Activated CD4-positive, alpha-beta T cell treated with anti-CD3 and anti-CD28 coated beads for 1 hour (primary cell): ENCODE data around the gene ASB1.

Experiments used
- DNase-seq: peaks from one replicate; pipeline ENCODE4 v3.0.0-alpha.2; 2020

The ASB1 gene

DNA sequence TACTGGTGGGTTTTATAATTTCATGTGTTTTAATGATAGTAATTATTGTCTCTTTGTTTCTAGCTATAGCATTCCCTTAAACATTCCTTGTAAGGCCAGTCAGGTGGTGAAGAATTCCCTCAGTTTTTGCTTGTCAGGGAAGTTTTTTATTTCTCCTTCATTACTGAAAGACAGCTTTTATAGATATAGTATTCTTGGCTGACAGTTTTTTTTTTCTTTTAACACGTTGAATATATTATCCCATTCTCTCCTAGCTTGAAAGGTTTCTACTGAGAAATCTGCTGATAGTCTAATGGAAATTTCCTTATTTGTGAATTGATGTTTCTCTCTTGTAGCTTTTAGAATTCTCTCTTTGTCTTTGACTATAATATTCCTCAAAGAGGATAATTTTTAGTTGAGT is 46.8 kb downstream of the ASB1 start:
- DNase-seq = no peak

DNA sequence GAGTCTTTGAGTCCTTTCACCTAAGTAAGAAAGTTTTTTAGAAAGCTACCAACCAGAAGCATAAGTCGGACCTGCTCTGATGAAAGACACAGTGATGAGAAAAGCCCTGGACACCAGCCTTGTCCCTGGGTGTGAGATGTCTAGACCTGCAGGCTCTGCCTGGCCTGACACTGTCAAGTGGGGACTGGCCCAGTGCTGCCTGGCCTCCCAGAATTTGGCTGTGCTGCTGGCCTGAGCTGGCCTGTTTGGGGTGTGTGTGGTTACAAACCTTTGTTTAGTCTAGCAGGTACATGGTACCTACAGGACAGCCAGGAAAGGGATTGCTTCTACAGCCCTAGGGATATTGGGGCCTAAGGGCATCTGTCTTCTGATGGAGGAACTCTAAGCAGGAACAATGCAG is 48.3 kb downstream of the ASB1 start:
- DNase-seq = no peak

DNA sequence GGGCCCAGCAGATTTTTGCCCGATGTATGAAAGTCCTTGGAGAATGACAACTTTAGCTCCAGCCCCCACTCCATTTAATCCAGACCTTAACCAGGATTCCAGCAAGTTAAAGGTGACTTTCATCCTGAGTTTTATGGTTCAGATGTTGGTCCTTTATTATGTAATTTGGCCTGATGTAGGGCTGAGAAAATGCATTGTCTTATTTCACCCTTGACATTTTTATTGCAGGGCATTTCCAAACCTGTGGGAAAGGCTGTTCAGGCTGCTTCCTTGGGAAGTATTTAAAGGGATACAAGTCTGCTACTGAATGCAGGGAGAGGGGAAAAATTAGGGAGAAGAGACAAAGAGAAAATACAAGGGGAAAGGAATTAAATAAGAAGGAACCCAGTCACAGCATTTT is 48.8 kb downstream of the ASB1 start:
- DNase-seq = no peak

DNA sequence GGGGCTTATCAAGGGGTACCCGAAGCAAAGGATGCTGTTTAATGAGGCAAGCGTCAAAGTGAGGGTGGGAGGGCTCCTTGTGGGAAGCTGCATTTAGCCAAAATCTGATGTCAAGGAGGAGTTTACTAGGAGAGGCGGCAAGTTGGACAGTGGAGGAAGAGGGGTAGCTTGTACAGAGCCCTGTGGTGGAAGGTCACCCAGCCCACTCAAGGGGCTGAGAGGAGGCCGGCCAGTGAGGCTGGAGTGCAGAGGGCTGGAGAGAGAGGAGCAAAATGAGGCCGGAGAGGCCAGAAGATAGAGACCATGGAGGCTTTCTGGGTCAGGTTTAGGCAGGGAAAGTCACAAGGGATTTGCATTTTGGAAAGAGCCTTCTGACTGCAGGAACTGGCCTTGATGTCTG is 49.5 kb downstream of the ASB1 start:
- no peak for DNase-seq

DNA sequence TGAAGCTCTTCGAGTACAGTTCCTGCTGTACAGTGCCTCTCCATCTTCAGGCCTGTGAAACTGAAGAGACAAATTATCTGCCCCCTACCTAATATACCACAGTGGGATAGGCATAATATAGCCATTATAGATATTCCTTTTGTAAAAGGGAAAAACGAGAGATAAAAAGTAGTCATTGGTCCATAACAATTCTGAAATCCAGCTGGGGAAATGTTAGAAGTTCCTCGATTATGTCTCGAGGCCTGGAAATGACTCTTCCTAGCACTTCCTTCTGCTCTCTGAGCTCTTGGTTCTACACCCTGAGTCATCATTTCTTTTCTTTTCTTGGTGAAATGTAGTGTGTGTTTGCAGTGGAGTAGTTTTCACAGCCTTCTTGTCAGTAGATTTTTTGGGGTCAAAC is 51.5 kb downstream of the ASB1 start:
- no peak for DNase-seq

DNA sequence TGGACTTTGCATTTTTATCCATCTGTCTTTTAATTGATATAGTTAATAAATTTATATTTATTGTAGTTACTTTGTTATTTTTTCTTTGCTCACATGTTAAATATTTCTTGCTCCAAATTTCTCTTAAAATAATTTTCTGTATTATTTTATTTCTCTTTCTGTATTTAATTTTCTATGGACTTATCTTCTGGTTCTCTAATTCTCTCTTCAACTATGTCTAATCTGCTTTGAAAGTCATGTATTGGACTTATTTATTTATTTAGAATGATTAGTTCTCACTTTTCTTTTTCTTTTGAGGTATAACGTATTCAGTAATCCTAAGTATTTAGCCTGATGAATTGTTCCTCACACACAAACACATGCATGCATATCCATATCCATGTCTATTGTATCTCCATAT is 53.1 kb downstream of the ASB1 start:
- DNase-seq = no peak

DNA sequence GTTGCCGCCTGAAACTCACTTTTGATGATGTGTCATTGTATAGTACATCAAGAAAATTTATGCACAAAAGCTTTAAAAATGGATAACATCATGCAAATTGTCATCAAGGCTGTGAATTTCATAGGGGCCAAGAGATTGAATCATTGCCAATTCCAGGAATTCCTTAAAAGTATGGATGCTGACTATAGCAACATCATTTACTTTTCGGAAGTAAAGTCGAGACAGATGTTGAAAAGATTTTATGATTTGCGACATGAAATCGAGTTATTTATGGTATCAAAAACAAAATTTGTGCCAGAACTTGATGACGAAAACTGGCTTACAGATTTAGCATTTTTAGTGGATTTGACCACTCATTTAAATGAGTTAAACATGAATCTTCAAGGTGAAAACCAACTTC is 56.3 kb downstream of the ASB1 start:
- DNase-seq = no peak

DNA sequence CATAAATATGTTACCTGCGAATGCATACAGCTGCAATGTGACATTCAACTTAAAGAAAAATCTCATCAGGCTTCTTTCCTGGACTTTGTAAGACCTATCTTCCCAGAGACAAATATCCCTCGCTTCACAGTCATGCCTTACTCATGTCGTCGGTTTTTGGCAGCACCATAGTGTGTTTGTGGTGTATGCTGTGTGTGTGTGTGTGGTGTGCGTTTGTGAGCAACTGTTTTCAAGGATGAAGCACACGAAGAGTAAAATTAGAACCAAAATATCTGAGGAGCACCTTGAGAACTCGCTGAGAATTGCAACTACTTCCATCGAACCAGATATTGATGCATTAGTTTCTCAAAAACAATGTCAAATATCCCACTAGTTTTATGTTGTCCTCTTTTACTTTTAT is 56.9 kb downstream of the ASB1 start:
- DNase-seq = no peak

DNA sequence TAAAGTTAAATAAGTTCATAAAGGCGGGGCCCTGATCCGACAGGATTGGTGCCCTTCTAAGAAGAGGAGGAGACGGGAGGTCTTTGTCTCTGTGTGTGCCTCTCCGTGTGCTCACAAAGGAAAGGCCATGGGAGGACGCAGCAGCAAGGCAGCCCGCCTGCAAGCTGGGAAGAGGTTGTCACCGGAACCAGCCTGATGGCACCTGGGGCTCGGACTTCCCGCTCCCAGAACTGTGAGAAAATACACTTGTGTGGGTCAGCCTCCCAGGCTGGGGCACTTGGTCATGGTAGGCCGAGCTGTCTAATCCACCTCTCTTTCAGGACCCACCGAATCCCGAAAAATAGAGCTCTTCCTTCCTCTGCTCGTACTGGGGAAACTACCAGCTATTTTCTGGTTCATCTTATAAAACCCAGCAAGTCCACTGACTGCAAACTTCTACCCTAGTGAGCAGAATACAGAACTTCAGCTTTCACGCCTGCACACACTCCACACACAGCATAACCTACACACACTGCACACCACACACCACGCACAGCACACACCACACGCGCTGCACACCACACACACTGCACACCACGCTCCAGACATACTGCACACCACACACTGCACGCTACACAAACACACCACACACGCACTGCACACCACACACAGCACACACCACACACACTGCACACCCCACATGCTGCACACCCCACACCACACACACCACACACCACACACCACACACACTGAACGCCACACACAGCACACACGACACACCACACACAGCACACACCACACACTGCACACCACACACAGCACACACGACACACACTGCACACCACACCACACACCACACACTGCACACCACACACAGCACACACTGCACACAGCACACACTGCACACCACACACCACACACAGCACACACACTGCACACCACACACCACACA is 58.1 kb downstream of the ASB1 start:
- no peak for DNase-seq

DNA sequence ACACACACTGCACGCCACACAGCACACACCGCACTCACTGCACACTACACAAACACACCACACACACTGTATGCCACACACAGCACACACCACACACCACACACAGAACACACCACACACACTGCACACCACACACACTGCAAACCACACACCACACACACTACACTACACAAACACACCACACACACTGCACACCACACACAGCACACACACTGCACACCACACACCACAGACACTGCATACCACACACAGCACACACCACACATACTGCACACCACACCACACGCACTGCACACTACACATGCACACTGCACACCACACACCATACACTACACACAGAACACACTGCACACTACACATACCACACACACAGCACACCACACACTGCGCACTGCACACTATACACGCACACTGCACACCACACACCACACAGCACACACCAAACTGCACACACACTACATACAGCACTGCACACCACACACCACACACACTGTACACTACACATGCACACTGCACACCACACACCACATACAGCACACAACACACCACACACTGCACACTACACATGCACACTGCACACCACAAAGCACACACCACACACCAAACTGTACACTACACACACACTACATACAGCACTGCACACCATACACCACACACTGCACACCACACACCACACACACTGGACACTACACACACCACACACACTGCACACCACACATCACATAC is 59.6 kb downstream of the ASB1 start:
- no peak for DNase-seq

DNA sequence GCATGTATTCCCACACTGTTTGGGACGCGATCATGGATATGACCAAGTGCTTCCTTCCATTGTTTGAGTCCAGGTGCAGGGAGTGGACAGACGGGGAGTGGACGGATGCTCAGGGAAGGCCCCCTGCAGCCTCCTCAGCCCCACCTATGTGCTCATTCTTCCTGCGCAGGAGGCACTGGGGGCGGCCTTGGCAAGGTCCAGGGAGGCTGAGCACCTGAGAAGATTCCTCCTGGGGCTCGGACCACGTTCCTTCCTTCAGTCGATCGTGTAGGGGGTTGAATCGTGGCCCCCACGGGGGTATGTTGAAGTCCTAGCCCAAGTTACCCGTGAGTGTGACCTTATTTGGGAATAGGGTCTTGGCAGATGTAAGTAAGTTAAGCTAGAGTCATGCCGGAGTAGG is 60.4 kb downstream of the ASB1 start:
- DNase-seq = no peak

DNA sequence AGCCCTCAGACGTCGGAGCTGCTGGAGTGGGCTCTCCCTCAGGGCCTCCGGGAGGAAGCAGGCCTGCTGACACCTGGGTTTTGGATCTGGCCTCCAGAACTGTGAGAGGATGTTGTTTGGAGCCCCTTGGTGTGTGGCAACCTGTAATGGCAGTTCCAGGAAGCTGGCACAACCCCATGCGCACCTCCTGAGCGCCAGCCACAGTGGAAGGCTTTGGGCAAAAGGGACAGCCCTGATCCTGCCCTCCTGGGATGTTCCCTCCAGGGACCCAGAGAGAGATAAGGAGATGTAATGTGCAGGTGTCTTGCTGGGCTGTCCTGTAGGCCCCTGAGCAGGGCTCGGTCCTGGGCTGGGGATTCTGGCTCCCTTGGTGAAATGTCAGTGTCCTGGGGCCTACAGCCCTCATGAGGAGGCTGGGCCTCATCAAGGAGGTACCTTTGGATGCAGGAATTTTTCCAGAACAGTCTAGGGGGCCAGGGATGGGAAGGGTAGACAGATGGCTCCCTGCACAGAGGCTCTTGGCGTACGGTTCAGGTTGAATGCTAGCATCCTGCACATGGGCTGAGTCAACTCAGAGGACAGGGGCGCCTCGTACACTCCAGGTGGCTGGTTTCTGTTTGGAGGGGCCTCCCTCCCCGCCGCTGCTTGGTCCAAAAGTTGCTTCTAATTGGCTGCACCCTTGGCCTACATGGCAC is 61.1 kb downstream of the ASB1 start:
- no peak for DNase-seq

DNA sequence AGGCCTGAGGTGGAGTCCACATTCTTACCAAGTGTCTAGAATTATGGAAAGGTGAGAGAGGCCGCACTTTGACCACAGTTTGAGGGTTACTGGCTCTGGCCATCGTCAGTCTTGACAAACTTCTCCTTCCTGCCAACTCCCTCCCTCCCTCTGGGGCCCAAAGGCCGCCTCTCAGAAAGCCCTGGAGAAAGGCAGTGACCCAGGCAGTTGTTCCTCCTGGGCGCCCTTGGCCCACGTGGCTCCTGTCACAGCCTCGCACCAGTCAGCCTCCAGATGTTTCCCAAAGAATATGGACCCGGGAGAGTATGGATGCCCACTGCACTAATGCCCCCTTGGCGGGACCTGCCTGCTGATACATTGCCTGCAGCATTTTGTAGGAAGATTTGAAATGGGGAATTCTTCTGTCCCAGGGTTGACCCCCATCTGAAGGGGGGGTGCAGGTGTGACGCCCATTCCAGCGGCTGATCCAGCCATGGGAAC is 61.7 kb downstream of the ASB1 start:
- no peak for DNase-seq

DNA sequence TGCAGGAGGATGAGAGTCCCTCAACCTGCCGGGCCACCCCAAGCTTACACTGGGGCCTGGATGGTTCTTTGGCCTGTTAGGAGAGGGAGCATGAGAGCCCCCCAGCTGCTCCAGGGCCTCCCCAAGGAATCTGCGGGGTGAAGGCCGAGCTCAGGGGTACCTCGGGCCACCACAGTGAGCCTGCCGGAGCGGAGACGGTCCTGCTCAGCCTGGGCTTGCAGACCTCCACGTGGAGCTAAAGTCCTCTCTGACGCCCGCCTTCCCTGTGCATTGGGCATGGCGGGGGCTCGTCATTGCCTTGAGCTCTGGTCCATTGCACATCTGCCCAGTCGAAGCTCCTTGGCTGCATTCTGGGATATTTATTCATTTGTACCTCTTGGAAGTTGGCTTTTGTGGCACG is 62.7 kb downstream of the ASB1 start:
- DNase-seq = no peak

DNA sequence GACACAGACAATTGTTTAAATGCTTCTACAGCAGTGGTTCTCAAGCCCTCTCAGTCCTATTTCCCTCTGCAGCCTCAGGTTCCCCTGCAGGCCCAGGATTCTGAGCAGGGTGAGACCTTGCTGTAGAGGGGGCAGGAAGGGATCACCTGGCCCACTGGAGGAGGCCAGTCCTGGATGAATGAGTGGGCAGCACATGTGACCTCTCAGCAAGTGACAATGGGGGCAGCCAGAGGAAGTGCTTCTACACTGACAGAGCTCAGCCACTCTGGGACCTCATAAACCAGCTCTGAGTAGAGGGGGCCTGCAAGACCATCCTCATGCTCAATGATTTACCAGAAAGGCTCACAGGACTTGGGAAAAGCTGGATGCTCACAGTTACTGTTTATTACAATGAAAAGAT is 63.2 kb downstream of the ASB1 start:
- no peak for DNase-seq

DNA sequence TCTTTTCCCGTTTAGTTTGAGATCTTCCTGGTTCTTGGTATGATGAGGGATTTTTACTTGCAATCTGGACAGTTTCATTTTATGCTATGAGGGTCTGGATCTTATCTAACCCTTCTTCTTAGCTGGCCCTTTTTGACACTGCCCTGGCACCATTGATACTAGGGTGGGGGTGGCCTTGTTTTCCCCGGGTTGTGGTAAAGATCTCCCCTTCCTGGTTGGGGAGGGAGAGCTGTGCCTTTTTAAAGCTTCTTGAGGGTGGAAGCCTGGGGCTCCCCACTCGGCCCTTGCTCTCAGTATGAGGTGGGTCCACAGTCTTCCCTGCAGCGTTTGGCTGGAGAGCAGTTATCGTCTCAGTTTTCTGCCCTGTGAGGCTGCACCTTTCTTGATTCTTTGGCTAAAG is 66.1 kb downstream of the ASB1 start:
- no peak for DNase-seq

DNA sequence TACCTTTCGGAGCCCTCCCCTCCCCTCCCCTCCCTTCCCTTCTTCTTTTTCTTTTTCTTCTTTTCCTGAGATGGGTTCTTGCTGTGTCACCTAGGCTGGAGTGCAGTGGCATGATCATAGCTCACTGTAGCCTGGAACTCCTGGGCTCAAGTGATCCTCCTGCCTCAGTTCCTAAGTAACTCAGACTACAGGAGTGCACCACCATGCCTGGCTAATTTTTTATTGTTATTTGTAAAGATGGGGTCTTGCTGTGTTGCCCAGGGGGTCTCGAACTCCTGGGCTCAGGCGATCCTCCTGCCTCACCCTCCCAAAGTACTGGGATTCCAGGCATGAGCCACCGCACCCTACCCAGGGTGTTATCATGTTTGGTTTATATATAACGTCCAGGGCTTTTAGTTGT is 66.7 kb downstream of the ASB1 start:
- no peak for DNase-seq

DNA sequence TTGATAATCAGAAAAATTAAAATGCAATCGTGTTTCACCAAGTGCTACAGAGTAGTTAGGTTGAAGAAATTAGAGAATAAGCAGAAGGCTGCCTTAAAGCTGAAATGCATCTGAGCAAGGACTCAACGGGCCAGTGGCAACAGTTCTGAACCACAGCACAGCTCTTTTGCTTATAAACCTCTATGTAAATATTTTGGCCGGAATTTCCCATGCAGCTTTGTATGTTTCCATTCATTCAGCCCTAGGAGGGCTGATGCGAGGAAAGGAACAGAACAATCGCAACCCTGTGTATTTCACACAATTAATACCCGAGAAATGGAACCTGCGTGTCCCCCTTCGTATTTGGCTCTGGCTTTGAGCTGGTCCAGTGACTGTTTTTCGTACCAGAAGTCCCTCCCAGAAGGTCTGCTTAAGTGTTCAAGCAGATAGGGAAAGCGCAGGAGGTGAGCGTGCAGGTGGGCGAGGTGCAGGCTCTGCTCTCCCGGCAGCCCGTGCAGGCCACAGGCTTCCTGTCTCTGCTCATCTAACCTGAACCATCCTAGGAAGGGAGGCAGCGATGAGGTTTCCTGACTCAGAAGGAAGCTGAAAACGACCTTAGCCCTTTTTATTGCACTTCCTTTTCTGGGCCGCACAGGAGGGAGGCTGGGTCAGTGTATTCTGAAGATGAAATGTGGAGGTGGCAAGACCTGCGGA is 67.3 kb downstream of the ASB1 start:
- DNase-seq = no peak

DNA sequence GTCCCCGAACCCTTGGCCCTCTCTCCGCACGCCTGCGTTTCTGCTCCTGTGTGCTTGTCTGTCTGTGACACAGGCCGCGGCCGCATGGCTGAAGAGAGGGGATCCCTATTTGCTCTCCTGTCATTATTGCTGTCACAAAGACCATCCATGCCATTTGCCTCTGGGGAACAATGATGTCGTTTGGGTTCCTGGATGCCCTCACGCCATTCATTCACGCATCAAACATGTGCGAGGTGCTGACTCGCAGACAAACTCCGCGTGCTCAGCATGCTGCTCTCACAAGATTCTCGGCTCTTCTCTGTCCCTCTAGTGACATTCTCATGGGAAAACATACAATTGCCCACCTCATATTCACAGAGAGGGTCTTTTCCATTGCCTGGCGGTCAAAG is 67.8 kb downstream of the ASB1 start:
- no peak for DNase-seq

DNA sequence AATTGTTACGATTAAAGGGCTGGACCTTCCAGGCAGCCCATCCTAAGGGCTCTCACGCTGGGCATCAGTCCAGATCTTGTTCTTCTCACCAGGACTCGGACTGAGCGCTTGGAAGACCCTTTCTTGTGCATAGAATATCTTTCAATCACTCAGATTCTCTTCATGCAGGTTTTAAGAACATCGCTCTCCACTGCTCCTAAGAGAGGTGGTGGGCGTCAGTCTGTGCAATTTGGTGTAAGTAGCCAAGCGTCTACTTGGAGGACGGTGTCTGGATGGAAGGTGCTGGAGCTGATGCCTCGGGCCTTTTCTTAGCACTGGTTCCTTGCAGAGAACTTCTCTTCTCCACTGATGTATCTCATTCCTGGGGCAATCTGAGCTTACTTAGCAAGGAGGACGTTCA is 68.7 kb downstream of the ASB1 start:
- DNase-seq = no peak

DNA sequence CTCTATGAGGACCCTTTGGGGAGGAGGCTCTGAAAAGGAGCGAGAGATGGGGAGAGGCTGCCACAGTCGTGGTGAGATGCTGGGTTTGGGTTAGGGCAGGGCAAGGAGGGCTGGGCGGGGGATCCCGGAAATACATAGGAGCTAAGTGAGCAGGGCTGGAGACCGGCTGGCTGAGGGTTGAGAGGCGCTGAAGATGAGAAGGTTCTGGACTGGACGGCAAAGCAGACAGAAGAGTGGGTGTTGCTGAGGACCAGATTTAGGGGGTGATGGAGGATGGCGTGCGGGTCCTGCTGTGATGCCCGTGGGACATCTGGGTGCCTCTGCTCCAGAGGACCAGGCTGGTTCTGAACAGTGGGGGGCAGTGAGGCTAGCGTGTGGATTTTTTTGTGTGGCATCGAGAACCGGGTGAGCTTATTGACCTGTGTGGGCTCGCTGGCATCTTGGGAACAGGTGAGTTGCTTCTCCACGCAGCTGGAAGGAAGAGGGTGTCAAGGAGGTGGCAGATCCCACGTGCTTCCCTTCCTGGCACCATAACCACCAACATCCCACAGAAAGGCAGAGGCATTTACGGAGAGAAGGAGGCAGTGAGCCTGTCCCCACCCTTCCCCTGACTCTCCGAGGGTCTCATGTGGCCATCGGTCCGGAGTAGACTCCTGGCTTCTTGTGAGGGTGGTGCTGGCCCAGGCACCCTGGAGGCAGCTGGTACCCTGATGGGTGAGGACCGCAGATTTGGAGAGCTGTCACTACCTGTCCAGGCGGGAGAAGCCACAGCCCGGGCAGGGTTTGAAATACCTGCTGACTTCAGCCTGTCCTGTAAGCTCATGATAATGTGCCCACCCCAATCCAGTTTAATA is 70.3 kb downstream of the ASB1 start:
- DNase-seq = no peak

DNA sequence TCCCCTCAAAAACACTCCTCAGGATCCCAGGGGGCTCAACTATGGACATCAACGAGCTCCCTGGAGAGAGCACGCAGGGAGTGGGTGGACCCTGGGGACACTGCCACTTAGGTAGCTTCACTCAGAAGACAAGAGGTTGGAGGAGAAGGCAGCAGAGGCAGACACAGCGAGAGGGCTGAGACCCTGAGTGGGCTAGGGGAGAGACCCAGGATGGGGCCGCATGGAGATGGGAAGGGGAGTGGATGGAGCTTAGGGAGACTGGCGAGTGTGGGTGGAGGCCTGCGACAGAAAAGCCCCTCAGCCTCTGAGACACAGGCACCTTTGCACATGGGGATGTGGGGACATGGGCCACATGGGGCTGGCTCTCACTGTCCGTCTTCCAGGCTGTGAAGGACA is 70.9 kb downstream of the ASB1 start:
- no peak for DNase-seq
